ENCODE results near the gene INO80D. TPM values are rescaled to one million over a fixed set of nuclear protein-coding genes. Genes with fewer than 3 reads are reported as not detected.

The INO80D gene
- total RNA-seq, 1 donor from 2014 or later = 15.3 TPM

Other genes with a start within 250 kb of the INO80D start
- 188 and 301 TPM in 2 replicates for gene NDUFS1, start 73.3 kb upstream of the INO80D start, total RNA-seq
- 291 and 545 TPM in 2 replicates for gene EEF1B2, start 73.7 kb upstream of the INO80D start, total RNA-seq
- gene ZDBF2, start 188.5 kb upstream of the INO80D start, total RNA-seq = 10.1 and 21.7 TPM in 2 replicates